K562 treated with DMSO at 1 percent for 24 hours (cell line): ENCODE results near the gene FNIP2. TPM values are rescaled to one million over a fixed set of nuclear protein-coding genes. Genes with fewer than 3 reads are reported as not detected.

Experiments used
- total RNA-seq: library from RNA; unstranded; fragments of 300-600 nt; gene quantifications from 2 replicates; pipeline ENCODE4 v1.2.3, GENCODE V29; 2022; ENCODE audit warnings: low read depth; ENCODE audit not compliant: insufficient read depth

The FNIP2 gene
- 7.6 and 9.6 TPM in 2 replicates for total RNA-seq

GRCh38 chr4:158768555-158769174, at the start of gene FNIP2:
Gene FNIP2 (plus strand): TSS chr4:158769026. CDS start chr4:158769213, 187 bp downstream.

DNA sequence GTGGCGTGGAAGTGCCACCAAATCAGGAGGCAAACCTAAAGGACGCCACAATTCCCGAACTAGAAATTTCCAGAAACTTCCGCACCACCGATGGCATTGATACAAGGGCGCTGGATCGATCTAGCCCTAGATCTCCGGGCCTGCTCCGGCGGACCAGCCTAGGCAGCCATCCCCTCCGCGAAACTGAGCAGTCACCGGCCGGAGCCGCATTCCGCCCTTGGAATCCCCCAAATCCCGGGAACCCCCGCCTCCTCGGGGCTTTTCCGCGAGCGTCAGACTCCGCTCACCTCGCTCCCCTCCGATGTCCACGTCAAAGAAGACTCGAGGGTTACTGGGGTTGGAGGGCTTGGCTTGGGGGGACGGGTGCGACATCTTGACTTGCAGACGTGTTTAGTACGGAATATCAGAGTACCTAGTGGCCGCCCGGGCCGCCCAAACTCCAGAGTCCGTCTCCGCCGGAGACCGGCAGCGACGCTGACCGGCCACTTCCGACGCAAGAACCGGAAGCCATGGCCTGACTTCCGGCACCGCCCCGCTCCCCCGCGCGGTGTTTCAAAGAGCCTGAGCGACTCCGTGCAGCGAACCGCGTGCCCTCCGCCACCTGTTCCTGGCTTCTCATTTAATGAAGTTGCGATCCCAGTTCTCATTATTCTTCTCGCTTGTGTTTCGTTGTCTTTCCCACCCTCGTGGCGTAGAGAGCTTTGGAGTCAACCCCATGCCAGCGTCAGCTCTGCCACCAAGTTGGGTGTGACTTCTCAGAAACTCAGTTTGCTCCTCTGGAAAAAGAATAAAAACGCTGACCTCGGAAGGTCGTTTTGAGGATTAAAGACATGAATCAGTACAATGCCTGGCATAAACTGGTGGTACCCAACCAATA, 45.7 kb upstream of the FNIP2 start, which contains the start of gene PPID:
TSS of gene PPID (minus strand) at position 480 of the 877 bp plus-strand sequence. CDS start at position 372, 108 bp downstream.

Other genes with a start within 250 kb of the FNIP2 start
- gene RXFP1, start 247.1 kb upstream of the FNIP2 start, total RNA-seq = 0.08 TPM in 1 of 2 replicates, not detected in the other
- gene C4orf46, start 97.1 kb upstream of the FNIP2 start, total RNA-seq = 7.7 and 8.2 TPM in 2 replicates
- 15.1 and 25.3 TPM in 2 replicates for gene ETFDH, start 96.7 kb upstream of the FNIP2 start, total RNA-seq
- gene PPID, start 45.6 kb upstream of the FNIP2 start, total RNA-seq = 24.7 and 29.6 TPM in 2 replicates